ENCODE data around the gene BIRC6.

DNA sequence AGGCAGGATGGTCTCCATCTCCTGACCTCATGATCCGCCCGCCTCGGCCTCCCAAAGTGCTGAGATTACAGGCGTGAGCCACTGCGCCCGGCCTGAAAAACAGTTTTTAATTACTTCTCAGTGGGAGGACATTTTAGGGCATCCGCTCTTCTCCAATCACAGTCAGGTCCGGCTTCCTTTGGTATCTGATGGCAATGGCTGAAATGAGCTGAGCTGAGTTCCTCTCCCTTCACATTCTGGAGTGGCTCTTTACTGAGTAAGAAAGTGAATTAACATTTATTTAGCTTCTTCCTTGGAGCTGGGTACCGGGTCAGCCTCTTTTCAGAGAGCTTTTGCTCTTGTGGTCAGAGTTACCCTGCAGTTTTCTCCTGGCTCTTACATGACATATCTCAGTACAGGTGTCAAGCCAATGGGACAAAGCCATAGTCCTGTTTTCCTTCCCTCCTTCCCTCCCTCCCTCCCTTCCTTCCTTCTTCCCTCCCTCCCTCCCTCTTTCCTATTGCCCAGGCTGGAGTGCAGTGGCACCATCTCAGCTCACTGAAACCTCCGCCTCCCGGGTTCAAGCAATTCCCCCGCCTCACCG is 269.9 kb downstream of the BIRC6 start:
- TF ChIP-seq SIN3A (IDR thresholded peaks at IDR 0.05; ENCODE audit: borderline replicate concordance, insufficient read depth, low read length) (no peak), POLR2AphosphoS5 (IDR thresholded peaks at IDR 0.05; ENCODE audit: low read depth, low read length) (no peak), TAF1 (IDR thresholded peaks at IDR 0.05; ENCODE audit: borderline replicate concordance, insufficient read depth, low read length) (no peak)
